ENCODE data around the gene ITSN2.

- TF ChIP-seq CTCF (conservative IDR thresholded peaks at IDR 0.05 in 1 of 2, IDR thresholded peaks at IDR 0.05 in 1 of 2; ENCODE audit: low read depth in 1 of 2, low read length in 2 of 2) (no peak), EZH2 (IDR thresholded peaks at IDR 0.05; ENCODE audit: low read length, missing control alignments) (no peak)
Observed at GRCh38 chr2:24304631-24305030, 55.7 kb downstream of the ITSN2 start.
